ENCODE measurements around the gene LRRC1.

LRRC1 gene

DNA sequence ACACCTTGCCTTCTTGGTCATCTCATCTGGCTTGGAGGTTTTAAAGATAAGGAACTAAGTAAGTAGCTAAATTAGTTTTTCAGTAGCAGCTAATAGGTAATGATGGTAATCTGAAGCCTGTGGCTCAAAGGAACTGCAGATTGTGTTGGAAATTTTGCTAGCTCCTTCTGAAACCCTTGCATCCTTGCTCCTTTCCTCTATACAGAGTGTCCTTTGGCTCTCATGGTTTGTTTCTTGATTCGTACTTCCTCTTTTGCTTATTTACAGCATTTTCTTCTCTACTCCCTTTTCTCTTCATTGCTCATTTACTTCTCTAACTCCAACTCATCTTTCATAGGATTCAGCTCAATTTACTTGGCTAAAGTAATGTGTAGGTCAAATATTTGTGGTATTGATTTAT is 19.0 kb downstream of the LRRC1 start:
- DNase-seq (ENCODE audit: low spot score), result no peak
- TF ChIP-seq, protein P1, sequence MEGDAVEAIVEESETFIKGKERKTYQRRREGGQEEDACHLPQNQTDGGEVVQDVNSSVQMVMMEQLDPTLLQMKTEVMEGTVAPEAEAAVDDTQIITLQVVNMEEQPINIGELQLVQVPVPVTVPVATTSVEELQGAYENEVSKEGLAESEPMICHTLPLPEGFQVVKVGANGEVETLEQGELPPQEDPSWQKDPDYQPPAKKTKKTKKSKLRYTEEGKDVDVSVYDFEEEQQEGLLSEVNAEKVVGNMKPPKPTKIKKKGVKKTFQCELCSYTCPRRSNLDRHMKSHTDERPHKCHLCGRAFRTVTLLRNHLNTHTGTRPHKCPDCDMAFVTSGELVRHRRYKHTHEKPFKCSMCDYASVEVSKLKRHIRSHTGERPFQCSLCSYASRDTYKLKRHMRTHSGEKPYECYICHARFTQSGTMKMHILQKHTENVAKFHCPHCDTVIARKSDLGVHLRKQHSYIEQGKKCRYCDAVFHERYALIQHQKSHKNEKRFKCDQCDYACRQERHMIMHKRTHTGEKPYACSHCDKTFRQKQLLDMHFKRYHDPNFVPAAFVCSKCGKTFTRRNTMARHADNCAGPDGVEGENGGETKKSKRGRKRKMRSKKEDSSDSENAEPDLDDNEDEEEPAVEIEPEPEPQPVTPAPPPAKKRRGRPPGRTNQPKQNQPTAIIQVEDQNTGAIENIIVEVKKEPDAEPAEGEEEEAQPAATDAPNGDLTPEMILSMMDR (IDR thresholded peaks at IDR 0.05; ENCODE audit: extremely low read depth, missing control alignments), result no peak

DNA sequence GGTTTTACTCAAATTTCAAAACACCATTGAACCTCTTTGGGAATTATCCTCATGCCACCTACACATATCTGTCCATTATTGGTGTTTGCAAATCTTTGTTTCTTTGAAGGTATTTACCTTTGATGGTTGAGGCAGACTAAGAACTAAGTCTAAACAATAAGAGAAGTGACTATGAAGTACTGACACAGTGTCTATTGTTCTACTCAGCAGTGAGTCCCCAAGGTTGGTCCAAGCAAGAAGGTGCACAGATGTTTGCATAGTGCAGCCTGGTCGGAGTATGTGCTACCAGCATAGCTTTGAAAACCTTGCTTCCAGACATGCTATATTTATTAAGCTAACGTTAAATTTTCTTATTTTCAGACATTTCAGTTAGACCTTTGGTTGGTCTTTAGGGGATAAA is 19.5 kb downstream of the LRRC1 start:
- no peak for DNase-seq (ENCODE audit: low spot score)
- TF ChIP-seq, protein P1 (IDR thresholded peaks at IDR 0.05; ENCODE audit: extremely low read depth, missing control alignments), result no peak

DNA sequence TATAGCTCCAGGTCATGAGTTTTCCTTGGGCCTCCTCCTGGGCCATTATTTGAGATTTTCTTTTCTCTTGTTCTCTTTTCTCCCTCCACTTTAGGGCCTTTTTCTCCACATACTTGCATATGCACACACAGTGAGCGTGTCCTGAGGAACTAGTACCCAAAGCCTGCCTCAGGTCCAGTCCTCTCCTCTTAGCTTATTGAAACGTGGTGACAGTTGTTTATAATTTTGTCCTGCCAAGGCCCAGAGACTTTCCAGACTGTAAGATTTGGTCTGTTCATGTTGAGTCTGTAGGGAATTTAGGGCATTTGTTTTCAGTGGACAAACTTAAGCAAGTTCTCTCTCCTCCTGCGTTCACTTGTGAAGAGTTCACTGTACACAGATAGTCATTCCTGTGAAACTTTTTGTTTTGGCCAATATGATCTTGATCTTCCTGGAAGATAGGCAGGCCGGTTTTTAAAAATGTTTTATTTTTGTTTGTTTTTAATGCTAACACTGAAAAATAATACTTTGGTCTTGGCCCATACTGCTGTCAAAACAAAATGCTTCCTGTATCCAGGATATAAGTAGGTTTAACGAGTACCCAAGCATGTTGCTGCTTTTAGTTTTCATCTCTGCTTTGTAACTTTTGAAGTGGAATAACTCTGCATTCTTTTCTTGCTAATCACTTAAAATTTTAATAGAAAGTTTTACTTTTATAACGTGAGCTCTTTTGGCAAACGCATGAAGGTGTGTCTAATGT is 20.7 kb downstream of the LRRC1 start:
- no peak for DNase-seq (ENCODE audit: low spot score)
- TF ChIP-seq, protein P1 (IDR thresholded peaks at IDR 0.05; ENCODE audit: extremely low read depth, missing control alignments), result no peak

DNA sequence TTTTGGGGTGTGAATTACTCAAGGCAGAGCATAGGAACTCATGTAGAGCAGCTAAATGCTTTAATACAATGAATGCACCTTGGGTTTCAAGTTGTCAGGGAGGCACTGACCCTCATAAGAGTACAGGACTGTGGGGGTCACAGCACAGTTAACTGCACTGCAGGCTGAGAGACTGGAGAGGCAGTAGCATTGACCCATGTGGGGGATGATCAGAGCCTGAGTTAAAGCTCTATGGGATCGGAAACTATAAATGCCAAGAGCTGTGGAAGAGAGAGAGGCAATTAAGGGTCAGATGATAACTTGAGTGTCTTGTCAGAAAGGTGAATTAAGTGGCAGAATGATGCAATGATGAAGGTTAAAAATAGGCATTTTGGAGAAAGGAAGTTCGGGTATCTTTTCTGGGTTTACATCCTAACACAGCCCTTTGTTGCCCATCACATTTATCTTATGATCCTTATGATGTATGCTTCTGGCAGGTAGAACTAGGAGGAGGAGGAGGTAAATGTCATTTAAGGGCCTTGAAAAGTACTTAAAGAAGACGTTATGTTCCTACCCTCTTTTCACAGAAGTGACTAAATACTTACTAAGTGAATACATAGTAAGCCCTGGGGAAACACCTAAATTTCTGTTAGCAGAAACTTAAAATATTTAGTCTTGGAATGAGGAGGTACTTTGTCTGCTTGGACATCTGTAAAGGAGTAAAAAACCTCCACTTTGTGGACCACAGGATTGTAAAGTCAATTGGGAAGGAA is 24.2 kb downstream of the LRRC1 start:
- no peak for DNase-seq (ENCODE audit: low spot score)
- TF ChIP-seq, protein P1 (IDR thresholded peaks at IDR 0.05; ENCODE audit: extremely low read depth, missing control alignments), result no peak

DNA sequence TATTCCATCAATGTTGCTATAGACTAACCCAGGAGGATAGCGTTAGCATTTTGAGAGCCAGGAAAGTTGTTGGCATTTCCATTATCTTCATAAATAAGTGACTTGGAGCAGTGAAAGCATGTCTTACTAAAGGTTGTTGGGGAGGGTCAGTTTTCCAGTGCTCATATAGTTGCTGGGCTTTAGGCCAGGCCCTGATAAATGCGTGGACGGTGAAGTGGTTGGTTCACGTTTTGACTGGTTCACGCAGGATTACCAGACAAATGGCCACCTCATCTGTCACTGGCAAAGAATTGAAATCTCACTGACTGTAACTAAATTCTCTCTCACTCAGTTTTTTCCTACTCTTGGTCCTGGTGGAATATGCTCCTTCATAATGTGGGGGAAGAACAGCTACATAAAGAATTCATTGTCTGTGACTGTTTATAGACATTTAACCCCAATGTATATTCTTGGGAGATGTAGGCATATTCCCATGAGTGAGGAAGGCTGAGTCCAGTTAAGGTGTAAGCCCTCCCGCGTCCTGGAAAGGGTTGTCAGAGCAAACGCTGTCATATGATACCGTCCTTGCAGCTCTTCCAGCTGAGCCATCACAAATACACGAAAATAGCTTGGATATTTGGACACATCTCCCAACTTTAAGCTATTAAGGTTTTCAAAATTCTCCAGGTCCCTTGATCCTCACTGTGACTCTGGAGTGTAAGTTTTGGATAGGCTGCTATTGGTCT is 27.8 kb downstream of the LRRC1 start:
- TF ChIP-seq, protein P1 (IDR thresholded peaks at IDR 0.05; ENCODE audit: extremely low read depth, missing control alignments), result no peak
- no peak for DNase-seq (ENCODE audit: low spot score)

DNA sequence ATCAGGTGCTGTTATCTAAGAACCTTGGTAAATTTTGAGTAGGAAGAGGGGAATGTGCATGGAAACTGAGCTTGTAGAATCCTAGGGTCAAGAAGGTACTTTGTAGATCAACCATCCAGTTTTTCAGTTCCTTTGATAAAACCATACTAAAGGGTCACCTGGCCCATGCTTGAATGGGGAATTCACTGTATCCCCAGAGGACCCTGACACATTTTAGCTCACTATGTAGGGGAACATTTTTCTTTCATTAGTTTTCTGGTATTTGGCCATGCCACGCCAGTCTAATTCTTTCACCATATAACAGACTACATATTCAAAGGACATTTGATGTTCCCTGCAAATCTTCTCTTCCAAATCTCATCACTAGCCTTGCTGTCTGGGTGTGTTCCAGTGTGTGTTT is 29.9 kb downstream of the LRRC1 start:
- TF ChIP-seq, protein P1 (IDR thresholded peaks at IDR 0.05; ENCODE audit: extremely low read depth, missing control alignments), result no peak
- no peak for DNase-seq (ENCODE audit: low spot score)

Measured in GM20000 (cell line).